ENCODE measurements around the gene DDX17. TPM values are rescaled to one million over a fixed set of nuclear protein-coding genes. Genes with fewer than 3 reads are reported as not detected.
"Not testable (repeated sequence)": the region's sequence is repeated elsewhere in the genome, so short reads cannot be mapped to it uniquely, and the experiment has no call there.

The DDX17 gene
- total RNA-seq, 1 experiment from 2014 or later, result 312 TPM

DNA sequence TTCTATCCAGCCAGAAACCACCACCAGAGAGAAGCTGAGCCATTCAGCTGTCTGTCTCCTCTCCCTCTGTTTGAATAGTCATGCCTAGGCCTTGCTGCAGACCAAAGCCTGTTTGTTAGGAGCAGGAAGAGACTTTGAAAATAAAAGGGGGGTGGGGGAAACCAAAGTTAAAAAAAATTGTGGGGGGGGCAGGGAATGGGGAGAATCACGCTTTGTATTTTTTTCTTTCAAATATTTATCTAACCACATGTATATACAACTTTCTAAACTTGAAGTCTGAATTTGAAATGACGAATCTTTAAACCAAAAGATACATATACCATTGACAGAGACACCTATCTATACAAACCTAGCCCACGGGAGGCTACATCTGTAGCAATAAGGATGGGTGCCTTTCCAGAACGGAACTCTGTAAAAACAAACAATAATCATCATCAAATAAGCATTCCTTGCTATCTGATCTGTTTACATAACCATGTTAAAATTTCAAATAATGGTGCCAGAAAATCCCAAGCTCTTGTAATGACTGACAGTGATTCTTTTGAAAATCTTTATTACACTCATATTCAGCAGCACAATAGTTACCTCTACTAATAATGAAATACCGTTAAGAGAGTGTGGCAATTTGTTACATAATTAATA is 14.3 kb downstream of the DDX17 start:
- DNase-seq (ENCODE audit: low read depth), result no peak

DNA sequence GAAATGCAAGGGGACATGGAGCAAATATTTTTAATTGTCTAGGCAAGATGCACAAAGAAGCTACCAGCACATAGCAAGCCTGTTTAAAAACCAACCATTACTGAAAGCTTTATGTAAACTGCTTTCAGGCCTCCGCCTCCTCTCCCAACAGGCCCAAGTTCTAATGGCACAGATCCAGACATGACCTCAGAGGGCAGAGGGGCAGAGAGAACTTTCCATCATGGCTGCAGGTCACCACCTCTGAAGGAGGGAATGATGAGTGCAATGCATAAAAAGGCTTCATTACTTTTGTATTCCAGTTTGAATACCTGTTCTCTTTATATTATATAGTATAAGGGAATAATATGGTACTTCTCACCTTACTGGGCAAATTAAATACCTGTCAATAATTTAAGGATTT is 15.2 kb downstream of the DDX17 start:
- DNase-seq (ENCODE audit: low read depth), result peak; percentile 54

GRCh38 chr22:38490475-38490874 is 15.6 kb downstream of the DDX17 start:
- DNase-seq (ENCODE audit: low read depth), result no peak

- no peak for DNase-seq (ENCODE audit: low read depth)
Observed at GRCh38 chr22:38489561-38490145, 16.5 kb downstream of the DDX17 start.

- DNase-seq (ENCODE audit: low read depth), result no peak
Observed at GRCh38 chr22:38489142-38489541, 17.0 kb downstream of the DDX17 start.

DNA sequence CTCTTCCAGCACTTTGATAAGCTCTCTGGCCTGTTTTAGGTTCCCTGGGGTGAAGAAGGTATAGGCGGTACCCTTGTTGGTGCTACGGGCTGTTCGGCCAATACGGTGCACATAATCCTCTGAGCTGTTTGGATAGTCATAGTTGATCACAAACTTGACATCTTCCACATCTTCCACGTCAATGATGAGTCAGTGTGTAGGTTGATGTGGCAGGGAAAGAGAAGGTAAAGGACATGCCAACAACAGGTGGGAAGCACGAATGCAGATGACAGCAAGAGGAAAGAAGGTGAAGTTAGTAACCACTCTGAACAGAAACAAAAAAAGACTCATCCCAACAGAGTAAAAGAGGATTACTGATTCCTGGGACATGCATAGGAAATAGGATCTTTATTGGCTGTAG is 18.2 kb downstream of the DDX17 start:
- no peak for DNase-seq (ENCODE audit: low read depth)

DNA sequence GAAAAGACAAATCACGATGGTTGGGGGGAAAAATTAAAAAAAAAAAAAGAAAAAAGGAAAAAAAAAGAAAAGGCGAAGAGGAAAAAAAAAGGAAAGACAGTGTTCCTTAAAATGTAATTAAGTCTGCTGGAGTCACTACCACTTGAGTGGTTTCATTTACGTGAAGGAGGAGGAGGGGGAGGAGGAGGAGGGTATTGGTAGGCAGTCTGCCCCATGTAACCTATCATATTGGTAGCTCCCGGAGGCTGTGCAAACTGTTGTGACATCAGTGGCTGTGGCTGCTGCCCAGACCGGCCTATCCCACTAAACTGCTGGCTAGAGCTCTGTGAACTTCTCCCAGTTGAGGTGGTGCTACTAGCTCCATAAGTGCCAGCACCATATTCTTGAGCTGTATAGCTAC is 20.3 kb downstream of the DDX17 start:
- DNase-seq (ENCODE audit: low read depth), result no peak

DNA sequence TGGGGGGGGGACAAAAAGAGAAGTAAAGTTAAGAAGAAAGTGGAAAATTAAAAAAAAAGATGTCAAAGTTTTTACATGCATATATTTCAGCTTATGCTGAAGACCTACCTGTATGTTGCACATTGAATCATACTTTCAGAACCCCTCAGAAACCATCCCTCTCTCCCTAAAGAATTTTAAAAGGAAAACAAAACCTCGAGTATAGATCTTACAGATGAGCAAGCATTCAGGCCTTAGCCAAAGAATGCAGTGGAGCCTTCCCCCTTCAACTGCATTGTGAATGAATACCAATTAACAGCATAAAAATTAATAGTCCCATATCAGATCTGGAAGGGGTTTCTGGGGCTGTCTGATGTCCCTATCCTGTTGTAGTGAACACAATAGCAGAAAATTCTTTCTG is 21.9 kb downstream of the DDX17 start:
- no peak for DNase-seq (ENCODE audit: low read depth)

- DNase-seq (ENCODE audit: low read depth), result no peak
Observed at GRCh38 chr22:38482662-38483308, 23.3 kb downstream of the DDX17 start.

DNA sequence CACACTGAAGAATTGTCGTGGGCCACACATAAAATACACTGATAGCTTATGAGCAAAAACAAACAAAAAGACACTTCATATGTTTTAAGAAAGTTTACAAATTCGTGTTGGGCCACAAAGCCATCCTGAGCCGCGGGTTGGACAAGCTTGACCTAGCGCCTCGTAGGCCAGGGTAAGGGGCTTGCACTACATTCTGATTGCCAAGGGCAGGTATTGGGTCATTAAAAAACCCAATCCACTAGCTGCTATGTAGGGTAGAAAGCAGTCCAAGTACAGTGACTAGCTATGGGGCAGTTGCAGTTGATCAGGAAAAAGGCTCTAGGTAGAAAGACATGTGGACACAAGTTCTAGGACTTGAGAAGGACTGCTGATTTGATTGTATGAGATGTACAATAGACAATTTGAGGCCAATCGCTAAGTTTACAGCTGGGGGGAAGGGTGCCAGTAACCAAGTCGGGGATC is 24.2 kb downstream of the DDX17 start:
- DNase-seq (ENCODE audit: low read depth), result no peak

DNA sequence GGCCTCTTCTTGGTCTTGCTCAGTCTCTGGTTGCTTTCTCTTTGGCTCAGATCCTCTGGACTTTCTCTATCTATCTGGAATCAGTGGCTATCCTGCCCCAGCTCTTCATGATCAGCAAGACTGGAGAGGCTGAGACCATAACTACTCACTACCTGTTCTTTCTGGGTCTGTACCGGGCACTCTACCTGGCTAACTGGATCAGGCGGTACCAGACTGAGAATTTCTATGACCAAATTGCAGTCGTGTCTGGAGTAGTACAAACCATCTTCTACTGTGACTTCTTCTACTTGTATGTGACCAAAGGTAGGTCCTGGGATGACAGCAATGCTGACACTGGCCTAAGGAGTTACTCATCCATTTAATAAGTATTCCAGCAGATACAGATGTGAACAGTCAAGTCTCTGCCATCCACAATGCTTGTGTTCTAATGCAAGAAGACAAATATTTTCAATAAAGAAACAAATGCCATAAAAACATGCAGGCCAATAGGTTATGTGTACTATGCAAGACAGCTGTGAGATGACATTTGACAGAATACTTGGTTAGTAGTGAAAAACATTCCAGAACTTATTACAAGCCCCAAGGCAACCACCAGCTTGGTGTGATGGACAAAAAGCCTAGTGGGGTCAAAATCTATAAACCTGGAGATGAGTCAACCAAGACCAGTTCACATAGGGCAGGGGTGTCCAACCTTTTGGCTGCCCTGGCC is 24.8 kb downstream of the DDX17 start:
- DNase-seq (ENCODE audit: low read depth), result no peak

GRCh38 chr22:38479096-38479837 is 26.8 kb downstream of the DDX17 start:
- no peak for DNase-seq (ENCODE audit: low read depth)

- DNase-seq (ENCODE audit: low read depth), result no peak
Observed at GRCh38 chr22:38477585-38477984, 28.5 kb downstream of the DDX17 start.

GRCh38 chr22:38474003-38474607 is 32.0 kb downstream of the DDX17 start:
- DNase-seq (ENCODE audit: low read depth), result no peak

DNA sequence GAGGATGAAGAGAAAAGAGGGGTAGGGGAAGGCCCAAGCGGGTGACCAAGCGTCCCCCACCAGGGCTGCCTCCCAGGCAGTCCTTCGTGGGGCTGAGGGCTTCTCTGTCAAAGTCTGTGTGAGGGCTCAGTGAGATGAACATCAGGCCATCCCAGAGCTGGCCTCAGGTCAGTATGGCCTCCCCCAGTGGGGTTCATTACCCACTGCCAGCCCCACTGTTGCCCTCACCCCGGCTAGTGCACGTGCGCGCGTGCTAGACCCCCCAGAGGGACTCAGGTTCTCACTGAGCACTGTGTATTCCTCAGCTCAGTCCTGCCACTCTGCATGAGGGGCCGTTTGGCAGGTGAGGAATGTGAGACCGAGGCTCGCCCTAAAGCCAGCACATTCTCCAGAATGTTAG is 34.9 kb downstream of the DDX17 start:
- DNase-seq (ENCODE audit: low read depth), result no peak

DNA sequence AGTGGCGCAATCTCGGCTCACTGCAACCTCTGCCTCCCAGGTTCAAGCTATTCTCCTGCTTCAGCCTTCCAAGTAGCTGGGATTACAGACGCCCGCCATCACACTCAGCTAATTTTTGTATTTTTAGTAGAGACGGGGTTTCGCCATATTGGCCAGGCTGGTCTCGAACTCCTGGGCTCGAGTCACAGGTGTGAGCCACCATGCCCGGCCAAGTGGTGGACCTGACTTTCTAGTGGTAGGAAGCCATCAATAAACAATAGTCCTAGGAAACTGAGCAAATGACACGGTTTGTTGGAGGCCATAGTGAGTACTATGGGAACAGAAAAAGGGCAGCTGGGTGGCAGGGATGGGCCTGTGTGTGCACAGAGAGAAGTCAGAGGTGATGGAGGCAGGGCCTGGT is 35.9 kb downstream of the DDX17 start:
- not testable (repeated sequence) for DNase-seq (ENCODE audit: low read depth)

DNA sequence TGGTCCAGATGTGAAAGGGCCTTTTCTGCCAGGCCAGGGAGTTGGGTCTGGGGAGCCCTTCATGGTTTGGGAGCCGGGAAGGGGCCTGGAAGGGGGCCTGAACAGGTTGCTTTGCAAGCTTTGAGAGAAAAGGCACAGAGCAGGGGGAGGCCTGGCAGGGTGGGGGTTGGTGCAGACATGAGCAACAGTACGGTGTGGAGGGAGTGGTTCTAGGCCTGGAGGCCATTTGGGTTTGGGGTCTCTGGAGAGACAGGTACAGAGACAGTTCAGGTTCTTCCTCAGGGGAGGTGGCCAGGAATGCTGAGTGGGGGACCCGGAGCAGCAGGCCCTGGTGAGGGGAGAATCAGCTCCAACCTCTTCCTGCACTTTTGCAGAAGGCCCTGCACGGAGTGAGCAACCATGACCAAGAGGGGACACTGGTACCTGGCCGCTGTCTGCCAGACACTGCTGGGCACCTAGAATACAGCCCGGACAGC is 36.8 kb downstream of the DDX17 start:
- DNase-seq (ENCODE audit: low read depth), result no peak

GRCh38 chr22:38468443-38469305 is 37.4 kb downstream of the DDX17 start:
- DNase-seq (ENCODE audit: low read depth), result no peak

DNA sequence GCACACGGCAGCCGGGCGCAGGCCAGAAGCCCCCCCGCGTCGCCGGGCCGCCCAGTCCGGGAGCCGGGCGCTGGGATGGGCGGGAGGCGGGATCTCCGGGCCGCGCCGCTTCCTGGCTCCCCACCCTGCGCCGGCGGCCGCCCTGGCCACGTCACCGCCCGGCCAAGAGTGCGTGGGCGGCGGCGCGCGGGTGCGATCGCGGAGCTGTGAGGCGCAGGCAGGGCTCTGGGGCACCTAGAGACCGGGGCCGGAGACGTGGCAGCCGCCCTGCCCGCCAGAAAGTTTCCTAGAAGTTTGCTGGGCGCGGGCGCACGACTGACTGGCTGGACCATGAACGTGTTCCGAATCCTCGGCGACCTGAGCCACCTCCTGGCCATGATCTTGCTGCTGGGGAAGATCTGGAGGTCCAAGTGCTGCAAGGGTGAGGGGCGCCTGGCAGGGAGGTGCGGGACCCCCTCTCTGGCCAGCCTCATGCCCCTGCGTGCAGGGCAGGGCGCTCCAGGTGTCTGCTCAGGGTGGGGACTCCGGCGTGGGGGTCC is 38.1 kb downstream of the DDX17 start, which contains the start of gene KDELR3:
KDELR3 (plus strand) TSS at position 193 of the 539 bp plus-strand sequence; CDS start at position 331, 138 bp downstream.
- peak; percentile 55 for DNase-seq (ENCODE audit: low read depth)

DNA sequence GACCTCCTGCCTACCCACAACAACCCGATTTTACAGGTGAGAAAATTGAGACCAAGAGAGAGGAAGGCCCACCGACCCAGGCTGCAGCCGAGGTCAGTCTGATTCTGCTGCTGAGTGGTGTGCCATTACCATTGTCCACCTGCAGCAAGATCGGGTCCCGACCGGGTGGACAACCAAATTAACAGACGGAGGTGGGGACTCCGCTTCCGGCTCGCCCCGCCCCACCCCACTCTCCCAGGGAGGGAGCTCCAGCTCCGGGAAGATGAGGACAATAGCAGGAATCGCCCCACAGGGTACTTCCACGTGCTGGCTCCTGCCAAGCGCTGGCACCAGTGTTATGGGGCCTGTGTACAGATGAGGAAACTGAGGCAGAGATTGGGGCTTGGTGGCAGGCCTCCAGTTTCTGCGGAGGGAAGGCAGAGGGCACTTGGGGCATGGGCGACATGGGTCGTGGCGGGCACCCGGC is 38.6 kb downstream of the DDX17 start:
- DNase-seq (ENCODE audit: low read depth), result no peak
